Astrocyte (in vitro differentiated cells and primary cell): ENCODE measurements around the gene RNF26. TPM values are rescaled to one million over a fixed set of nuclear protein-coding genes. Genes with fewer than 3 reads are reported as not detected.
A peak's percentile ranks its signal among the peaks of the same experiment; 100 is the strongest.

Experiments
- DNase-seq: peaks from one replicate; pipeline ENCODE4 v3.0.0-alpha.2; 2010; ENCODE audit warnings: low read depth
- FAIRE-seq: peaks from 2 replicates; lab custom pipeline; 2011; peaks lifted over from hg19 to GRCh38; lab: Jason Lieb, UNC
- H2AFZ ChIP-seq: 2 replicates; pipeline ENCODE4 v1.6.0; 2012; ENCODE audit warnings: low read depth, low read length, inconsistent platforms
- H3K27ac ChIP-seq: 2 replicates; pipeline ENCODE4 v1.5.1; 2011; ENCODE audit warnings: low read depth, low read length, inconsistent platforms
- H3K27me3 ChIP-seq: 2 replicates; pipeline ENCODE4 v1.6.0; 2011; ENCODE audit warnings: low read length, inconsistent platforms; ENCODE audit not compliant: insufficient read depth
- H3K36me3 ChIP-seq: 2 replicates; pipeline ENCODE4 v1.5.1; 2011; ENCODE audit warnings: low read length, inconsistent platforms; ENCODE audit not compliant: insufficient read depth
- H3K4me1 ChIP-seq: 2 replicates; pipeline ENCODE4 v1.5.1; 2011; ENCODE audit warnings: low read length, inconsistent platforms; ENCODE audit not compliant: insufficient read depth
- H3K4me2 ChIP-seq: 2 replicates; pipeline ENCODE4 v1.6.0; 2012; ENCODE audit warnings: low read length, inconsistent platforms
- H3K4me3 ChIP-seq: 2 replicates; pipeline ENCODE4 v1.5.1; 2011; ENCODE audit warnings: low read depth, mild to moderate bottlenecking, low read length, inconsistent platforms; ENCODE audit not compliant: insufficient read depth
- H3K79me2 ChIP-seq: 2 replicates; pipeline ENCODE4 v1.6.0; 2012; ENCODE audit warnings: mild to moderate bottlenecking, low read length, inconsistent platforms; ENCODE audit not compliant: insufficient read depth
- H3K9ac ChIP-seq: 2 replicates; pipeline ENCODE4 v1.6.0; 2012; ENCODE audit warnings: mild to moderate bottlenecking, low read length, inconsistent platforms
- H3K9me3 ChIP-seq: 2 replicates; pipeline ENCODE4 v1.5.1; 2012; ENCODE audit warnings: low read depth, mild to moderate bottlenecking, low read length, inconsistent platforms; ENCODE audit not compliant: insufficient read depth
- H4K20me1 ChIP-seq: 2 replicates; pipeline ENCODE4 v1.6.0; 2012; ENCODE audit warnings: low read length, inconsistent platforms; ENCODE audit not compliant: insufficient read depth
- H3K27ac Mint-ChIP-seq: one replicate; pipeline ENCODE4 v1.8.0; 2021; ENCODE audit warnings: mild to moderate bottlenecking, mixed read lengths; ENCODE audit not compliant: unreplicated experiment
- H3K27me3 Mint-ChIP-seq: one replicate; pipeline ENCODE4 v1.8.0; 2021; ENCODE audit warnings: low read depth, mixed read lengths; ENCODE audit not compliant: unreplicated experiment
- H3K36me3 Mint-ChIP-seq: one replicate; pipeline ENCODE4 v1.8.0; 2021; ENCODE audit warnings: low read depth, mixed read lengths; ENCODE audit not compliant: unreplicated experiment
- H3K4me1 Mint-ChIP-seq: one replicate; pipeline ENCODE4 v1.8.0; 2021; ENCODE audit warnings: low read depth, mixed read lengths; ENCODE audit not compliant: unreplicated experiment
- H3K4me3 Mint-ChIP-seq: one replicate; pipeline ENCODE4 v1.8.0; 2021; ENCODE audit warnings: mild to moderate bottlenecking, moderate library complexity, mixed read lengths; ENCODE audit not compliant: unreplicated experiment
- H3K9me3 Mint-ChIP-seq: one replicate; pipeline ENCODE4 v1.8.0; 2021; ENCODE audit warnings: mild to moderate bottlenecking, mixed read lengths; ENCODE audit not compliant: unreplicated experiment
- CTCF ChIP-seq: IDR thresholded peaks from 2 replicates; pipeline ENCODE4 v1.5.1; 2011; ENCODE audit warnings: low read depth, mild to moderate bottlenecking, inconsistent platforms, low read length, moderate library complexity; ENCODE audit not compliant: insufficient read depth
- EZH2 ChIP-seq: IDR thresholded peaks from 2 replicates; pipeline ENCODE4 v1.6.1; 2012; ENCODE audit warnings: mild to moderate bottlenecking, low read length, inconsistent platforms; ENCODE audit not compliant: insufficient read depth
- total RNA-seq: library from RNA; stranded (reverse); gene quantifications from 2 replicates; pipeline ENCODE4 v1.2.1, GENCODE V29; 2021

RNF26 gene
- total RNA-seq, 1 donor from 2014 or later: 31.8 TPM

- Mint-ChIP-seq H3K4me1 (peaks cover 22% of the 10 kb centered on the region), H3K27me3 (no peaks in the 10 kb centered on the region), H3K36me3 (peaks cover 3% of the 10 kb centered on the region), H3K9me3 (no peaks in the 10 kb centered on the region), H3K27ac (peak overlapping the region; percentile 96), H3K4me3 (peak overlapping the region; percentile 73)
- DNase-seq: no peak
- TF ChIP-seq CTCF (no peak), EZH2 (no peak)
- H3K36me3 ChIP-seq: peaks cover 3% of the 10 kb centered on the region
- H4K20me1 ChIP-seq: peaks cover 18% of the 10 kb centered on the region
- no peak overlapping the region for H3K4me3 ChIP-seq
- no peaks in the 10 kb centered on the region for H3K27me3 ChIP-seq
- H2AFZ ChIP-seq: peak overlapping the region; percentile 71
- peak overlapping the region; percentile 67 for H3K27ac ChIP-seq
- H3K9ac ChIP-seq: peak overlapping the region; percentile 55
- peak overlapping the region; percentile 67 for H3K4me2 ChIP-seq
- no peaks in the 10 kb centered on the region for H3K9me3 ChIP-seq
- peaks cover 25% of the 10 kb centered on the region for H3K79me2 ChIP-seq
- no peak for FAIRE-seq
- H3K4me1 ChIP-seq: peaks cover 56% of the 10 kb centered on the region
These were observed 15.1 kb upstream of the RNF26 start for GRCh38 chr11:119319136-119319699.

- Histone ChIP-seq H3K9me3 (no peaks in the 10 kb centered on the region), H3K36me3 (no peaks in the 10 kb centered on the region), H3K9ac (no peak overlapping the region), H3K4me3 (no peak overlapping the region), H3K4me1 (peaks cover 56% of the 10 kb centered on the region), H3K4me2 (no peak overlapping the region), H4K20me1 (peaks cover 13% of the 10 kb centered on the region), H2AFZ (no peak overlapping the region), H3K27ac (no peak overlapping the region), H3K79me2 (peaks cover 20% of the 10 kb centered on the region), H3K27me3 (no peaks in the 10 kb centered on the region)
- Mint-ChIP-seq H3K27me3 (no peaks in the 10 kb centered on the region), H3K4me1 (peaks cover 22% of the 10 kb centered on the region), H3K9me3 (no peaks in the 10 kb centered on the region), H3K4me3 (no peak overlapping the region), H3K27ac (peak overlapping the region; percentile 92), H3K36me3 (peaks cover under 1% of the 10 kb centered on the region)
- no peak for FAIRE-seq
- TF ChIP-seq CTCF (no peak), EZH2 (no peak)
- DNase-seq: no peak
These were observed 14.6 kb upstream of the RNF26 start for GRCh38 chr11:119319700-119320239.

DNA sequence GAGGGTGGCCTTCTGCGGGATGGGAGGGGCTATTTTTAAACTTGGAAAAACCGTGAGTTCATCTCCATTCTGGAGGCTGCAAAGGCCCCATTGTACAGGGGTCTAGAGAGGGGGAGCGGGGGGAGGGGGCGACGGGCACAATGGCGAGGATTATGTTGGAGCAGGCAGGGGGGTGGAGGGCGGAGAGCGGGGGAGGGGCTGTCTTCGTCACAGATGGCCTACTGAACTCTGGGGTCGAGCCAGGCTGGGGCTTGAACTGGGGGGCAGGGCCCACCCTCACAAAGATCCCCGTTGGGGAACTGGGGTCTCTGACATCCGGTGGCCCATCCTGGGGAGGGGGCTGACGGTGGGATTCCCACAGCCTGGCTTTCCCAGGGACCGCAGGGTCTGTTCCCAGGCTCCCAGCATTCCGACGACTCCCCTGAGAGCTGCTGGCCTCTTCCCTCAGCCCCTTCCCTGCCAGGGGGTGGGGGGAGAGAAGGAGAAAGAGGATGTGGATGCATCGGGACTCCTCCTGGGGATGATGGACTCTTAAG, 14.0 kb upstream of the RNF26 start:
- no peaks in the 10 kb centered on the region for H3K27me3 ChIP-seq
- Mint-ChIP-seq H3K36me3 (no peaks in the 10 kb centered on the region), H3K4me1 (peaks cover 22% of the 10 kb centered on the region), H3K4me3 (no peak overlapping the region), H3K9me3 (no peaks in the 10 kb centered on the region), H3K27me3 (no peaks in the 10 kb centered on the region), H3K27ac (no peak overlapping the region)
- peak overlapping the region; percentile 73 for H3K9ac ChIP-seq
- peak overlapping the region; percentile 85 for H3K4me2 ChIP-seq
- no peak for FAIRE-seq
- no peak overlapping the region for H3K4me3 ChIP-seq
- TF ChIP-seq EZH2: no peak
- no peak for TF ChIP-seq CTCF
- no peak for DNase-seq
- H3K9me3 ChIP-seq: no peaks in the 10 kb centered on the region
- H3K4me1 ChIP-seq: peaks cover 52% of the 10 kb centered on the region
- no peaks in the 10 kb centered on the region for H3K36me3 ChIP-seq
- H4K20me1 ChIP-seq: peaks cover 8% of the 10 kb centered on the region
- H3K27ac ChIP-seq: peak overlapping the region; percentile 37
- peak overlapping the region; percentile 82 for H2AFZ ChIP-seq
- peaks cover 15% of the 10 kb centered on the region for H3K79me2 ChIP-seq
